Psoas muscle (tissue), 8 donors: Measurements from ENCODE around the gene PSD4. TPM values are rescaled to one million over a fixed set of nuclear protein-coding genes. Genes with fewer than 3 reads are reported as not detected.

Source experiments
- ATAC-seq, 4 donors: fragments of 200-7000 bp; cut with Tn5 transposase; one replicate each; pipeline ENCODE4 v1.9.1; 2020; ENCODE audit warnings: moderate library complexity in 3 of 4, mild to moderate bottlenecking in 2 of 4
- DNase-seq, 2 donors: peaks; one replicate each; pipeline ENCODE4 v3.0.0-alpha.2; 2020
- H3K27ac ChIP-seq: fragments of 200-600 bp; one replicate; pipeline ENCODE4 v1.8.0; 2022
- H3K27me3 ChIP-seq, 3 donors: fragments of 200-600 bp in 1 of 3; one replicate each; pipeline versions ENCODE4 v1.6.1 to v1.8.0; 2013 to 2022; ENCODE audit warnings: low read length in 2 of 3, mild to moderate bottlenecking in 2 of 3, moderate library complexity in 1 of 3; ENCODE audit not compliant: insufficient read depth in 3 of 3
- H3K36me3 ChIP-seq, 2 donors: fragments of 200-600 bp in 1 of 2; one replicate each; pipeline versions ENCODE4 v1.6.1 to v1.8.0; 2013 to 2022; ENCODE audit warnings: low read depth in 1 of 2, mild to moderate bottlenecking in 1 of 2, moderate library complexity in 1 of 2; ENCODE audit not compliant: insufficient read depth in 1 of 2
- H3K4me1 ChIP-seq: fragments of 200-600 bp; one replicate; pipeline ENCODE4 v1.8.0; 2022
- H3K4me3 ChIP-seq: fragments of 200-600 bp; one replicate; pipeline ENCODE4 v1.8.0; 2022; ENCODE audit warnings: mild to moderate bottlenecking
- H3K9me3 ChIP-seq: fragments of 200-600 bp; one replicate; pipeline ENCODE4 v1.8.0; 2022
- WGBS, 3 donors: extraction: QIAGEN DNeasy Blood & Tissue Kit; methylation state at CpG; one replicate each; pipeline versions ENCODE4 v1.1.6 to v1.1.7; 2013; 5-methylcytosine and 5-hydroxymethylcytosine counted together
- intact Hi-C, 2 donors: fragments of 100-400 bp; cut with DNase I; formaldehyde crosslinking; loops; one replicate each; pipeline versions ENCODE4 v1.11.0 to v1.14.2; 2022
- polyA plus RNA-seq, 3 donors: library from polyadenylated mRNA; stranded (reverse); fragments of 200-250 nt; gene quantifications; one replicate each; pipeline ENCODE4 v1.2.3, GENCODE V29; 2013
- total RNA-seq, 4 donors: library from RNA; stranded (reverse); fragmentation: NEBNext Ultra II Directional in 2 of 4; extraction: Animal tissue kit (Norgen Biotek cat#: 25700) in 2 of 4; gene quantifications; one replicate each; pipeline versions ENCODE4 v1.2.1 to v1.2.4, GENCODE V29; 2021 to 2023
- TF ChIP-seq, protein P1 (sequence below): fragments of 200-600 bp; IDR thresholded peaks from one replicate; pipeline ENCODE4 v1.8.0; 2022; ENCODE audit warnings: antibody characterized with exemption
- donor health status: healthy with polysubstance abuse.
- donor health status: DM: no; HTN: no; CAD: no; lungs with moderate emphysema.
- donor health status: Bipolar disorder and iron deficiency.
- donor health status: healthy.
- donor health status: DM: yes; HTN: yes; CAD: no.
- donor health status: DM: no; HTN: no; CAD: no.
- donor health status: DM: no; HTN: no; CAD: no.
- donor health status: DM: yes; HTN: yes; CAD: no.

The PSD4 gene
- total and polyA plus RNA-seq, 7 donors, result 0.35 to 1.7 (median 0.87) TPM

DNA sequence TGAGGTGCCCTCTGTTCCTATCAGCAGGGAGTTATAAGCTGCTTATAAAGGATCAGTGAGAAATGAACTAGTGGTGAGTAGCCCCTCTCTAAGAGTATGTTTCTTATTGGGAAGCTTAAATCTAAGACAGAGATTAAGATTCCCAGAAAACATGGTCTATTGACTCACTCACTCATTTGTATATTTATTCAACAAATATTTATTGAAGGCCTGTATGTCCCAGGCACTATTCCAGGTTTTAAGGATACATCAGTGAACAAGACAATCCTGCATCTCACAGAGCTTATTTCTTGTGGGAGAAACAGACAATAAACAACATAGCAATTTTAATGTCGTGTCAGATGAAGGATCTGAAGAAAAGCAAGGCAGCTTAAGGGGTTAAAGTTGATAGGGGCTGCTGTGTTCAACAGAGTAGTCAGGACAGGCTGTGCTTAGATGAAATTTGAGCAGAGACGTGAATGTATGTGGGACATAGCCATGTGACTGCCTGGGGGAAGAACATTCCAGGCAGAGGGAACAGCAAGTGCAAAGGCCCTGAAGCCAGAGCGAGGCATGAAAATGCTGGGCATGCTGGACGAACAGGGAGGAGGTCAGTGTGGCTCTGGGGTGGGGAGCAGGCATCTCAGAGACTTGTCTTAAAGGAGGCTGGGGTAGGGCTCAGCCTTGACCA, 14.8 kb upstream of the PSD4 start:
- 74 to 78% (median 78%) methylated on average over 4 of the region's 4 CpGs for WGBS, 3 donors
- no peak for ATAC-seq
- no peak for DNase-seq
- TF ChIP-seq, protein P1, sequence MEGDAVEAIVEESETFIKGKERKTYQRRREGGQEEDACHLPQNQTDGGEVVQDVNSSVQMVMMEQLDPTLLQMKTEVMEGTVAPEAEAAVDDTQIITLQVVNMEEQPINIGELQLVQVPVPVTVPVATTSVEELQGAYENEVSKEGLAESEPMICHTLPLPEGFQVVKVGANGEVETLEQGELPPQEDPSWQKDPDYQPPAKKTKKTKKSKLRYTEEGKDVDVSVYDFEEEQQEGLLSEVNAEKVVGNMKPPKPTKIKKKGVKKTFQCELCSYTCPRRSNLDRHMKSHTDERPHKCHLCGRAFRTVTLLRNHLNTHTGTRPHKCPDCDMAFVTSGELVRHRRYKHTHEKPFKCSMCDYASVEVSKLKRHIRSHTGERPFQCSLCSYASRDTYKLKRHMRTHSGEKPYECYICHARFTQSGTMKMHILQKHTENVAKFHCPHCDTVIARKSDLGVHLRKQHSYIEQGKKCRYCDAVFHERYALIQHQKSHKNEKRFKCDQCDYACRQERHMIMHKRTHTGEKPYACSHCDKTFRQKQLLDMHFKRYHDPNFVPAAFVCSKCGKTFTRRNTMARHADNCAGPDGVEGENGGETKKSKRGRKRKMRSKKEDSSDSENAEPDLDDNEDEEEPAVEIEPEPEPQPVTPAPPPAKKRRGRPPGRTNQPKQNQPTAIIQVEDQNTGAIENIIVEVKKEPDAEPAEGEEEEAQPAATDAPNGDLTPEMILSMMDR, result no peak
- Histone ChIP-seq H3K9me3 (no peaks in the 10 kb centered on the region), H3K36me3 (no peaks in the 10 kb centered on the region), H3K4me1 (no peaks in the 10 kb centered on the region), H3K27ac (no peak overlapping the region), H3K27me3 (peaks cover 0 to 16% (median 7%) of the 10 kb centered on the region in 3 donors), H3K4me3 (no peak overlapping the region)
- intact Hi-C loops, result no loop called here

DNA sequence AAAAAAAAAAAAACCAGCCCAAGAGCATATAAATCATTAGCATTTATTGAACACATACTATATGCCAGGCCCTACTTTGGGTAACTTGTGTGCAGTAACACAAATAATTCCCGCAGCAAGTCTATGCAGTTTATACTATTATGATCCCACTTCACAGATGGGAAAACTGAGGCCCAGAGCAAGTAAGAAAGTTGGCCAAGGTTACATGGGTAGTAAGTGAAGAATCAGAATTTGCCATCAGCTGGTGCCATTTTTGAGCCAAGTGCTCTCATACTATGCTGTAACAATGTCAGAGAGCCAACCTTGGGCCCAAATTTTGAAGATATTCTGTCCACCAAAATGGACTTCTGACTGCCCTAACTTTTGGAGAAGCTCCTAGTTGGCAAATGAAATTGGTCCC, 13.5 kb upstream of the PSD4 start:
- DNase-seq (no peak), ATAC-seq (no peak)
- H3K36me3 ChIP-seq, result no peaks in the 10 kb centered on the region
- H3K4me1 ChIP-seq, result no peaks in the 10 kb centered on the region
- no peak overlapping the region for H3K27ac ChIP-seq
- no peak overlapping the region for H3K4me3 ChIP-seq
- peaks cover 0 to 16% (median 7%) of the 10 kb centered on the region in 3 donors for H3K27me3 ChIP-seq
- 95 to 99% (median 96%) methylated on average over 1 of the region's 1 CpG for WGBS, 3 donors
- TF ChIP-seq, protein P1, result no peak
- no peaks in the 10 kb centered on the region for H3K9me3 ChIP-seq
- intact Hi-C loops, result no loop called here

DNA sequence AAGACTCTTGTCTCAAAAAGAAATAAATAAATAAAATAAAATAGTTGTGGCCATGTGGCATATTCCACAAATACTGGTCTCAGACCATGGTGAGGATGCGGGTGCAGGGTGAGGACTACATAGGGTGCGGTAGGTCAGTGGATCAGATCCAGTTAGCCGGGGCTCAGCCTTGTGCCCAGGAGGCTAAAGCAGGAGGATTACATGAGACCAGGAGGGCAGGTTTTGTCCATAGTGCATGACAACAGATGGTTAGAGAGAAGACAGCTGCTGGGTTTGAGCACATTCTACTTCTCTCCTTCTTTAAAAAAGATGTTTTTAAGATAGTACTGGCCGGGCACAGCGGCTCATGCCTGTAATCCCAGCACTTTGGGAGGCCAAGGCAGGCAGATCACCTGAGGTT, 12.8 kb upstream of the PSD4 start:
- Histone ChIP-seq H3K27me3 (peaks cover 0 to 16% (median 7%) of the 10 kb centered on the region in 3 donors), H3K4me3 (no peak overlapping the region), H3K27ac (no peak overlapping the region), H3K36me3 (no peaks in the 10 kb centered on the region), H3K9me3 (no peaks in the 10 kb centered on the region), H3K4me1 (no peaks in the 10 kb centered on the region)
- 68 to 70% (median 68%) methylated on average over 5 of the region's 5 CpGs for WGBS, 3 donors
- DNase-seq (no peak), ATAC-seq (no peak)
- intact Hi-C loops, result no loop called here
- TF ChIP-seq, protein P1, result no peak

DNA sequence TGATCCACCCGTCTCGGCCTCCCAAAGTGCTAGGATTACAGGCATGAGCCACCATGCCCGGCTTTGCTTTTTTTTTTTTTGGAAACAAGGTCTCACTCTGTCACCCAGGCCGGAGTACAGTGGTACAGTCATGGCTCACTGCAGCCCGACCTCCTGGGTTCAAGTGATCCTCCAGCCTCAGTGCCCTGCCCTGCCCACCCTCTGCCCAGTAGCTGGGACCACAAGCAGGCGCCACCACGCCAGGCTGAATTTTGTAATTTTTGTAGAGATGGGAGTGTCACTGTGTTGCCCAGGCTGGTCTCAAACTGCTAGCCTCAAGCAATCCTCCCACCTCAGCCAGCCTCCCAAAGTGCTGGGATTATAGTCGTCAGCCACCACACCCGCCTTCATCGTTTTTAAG, 11.6 kb upstream of the PSD4 start:
- intact Hi-C loops, result no loop called here

More for the DNA sequence above, 11.6 kb upstream of the PSD4 start:
- ATAC-seq, result no peak
- WGBS, 3 donors, result 85 to 89% (median 87%) methylated on average over 10 of the region's 10 CpGs
- Histone ChIP-seq H3K27me3 (peaks cover 0 to 7% (median 6%) of the 10 kb centered on the region in 3 donors), H3K4me3 (no peak overlapping the region), H3K9me3 (no peaks in the 10 kb centered on the region), H3K27ac (no peak overlapping the region), H3K4me1 (no peaks in the 10 kb centered on the region), H3K36me3 (no peaks in the 10 kb centered on the region)
- TF ChIP-seq, protein P1, result no peak
- DNase-seq, result no peak
